Fibroblast of the aortic adventitia (primary cell): ENCODE results near the gene MAPK13. TPM values are rescaled to one million over a fixed set of nuclear protein-coding genes. Genes with fewer than 3 reads are reported as not detected.
"Not testable (repeated sequence)": the region's sequence is repeated elsewhere in the genome, so short reads cannot be mapped to it uniquely, and the experiment has no call there.

ENCODE experiments used
- DNase-seq: peaks from one replicate; pipeline ENCODE4 v3.0.0-alpha.2; 2010; ENCODE audit warnings: low read depth
- H3K4me3 ChIP-seq: 2 replicates; pipeline ENCODE4 v1.5.1; 2011; ENCODE audit warnings: low read depth, mild to moderate bottlenecking, control low read depth, low read length, moderate library complexity
- CTCF ChIP-seq: IDR thresholded peaks from 2 replicates; pipeline ENCODE4 v1.5.1; 2011; ENCODE audit warnings: mild to moderate bottlenecking, low read length, control low read depth, inconsistent platforms; ENCODE audit not compliant: insufficient read depth
- total RNA-seq: library from RNA; depleted of rRNA; stranded (reverse); fragments of >200 nt; gene quantifications from 2 replicates; pipeline ENCODE4 v1.2.3, GENCODE V29; 2012; ENCODE audit warnings: low replicate concordance

The MAPK13 gene
- total RNA-seq, 1 donor, result 15.6 TPM

- TF ChIP-seq CTCF, result no peak
These were observed 2.2 kb upstream of the MAPK13 start for GRCh38 chr6:36128073-36128472.

GRCh38 chr6:36128793-36129192, 1.5 kb upstream of the MAPK13 start:
- no peak for DNase-seq
- H3K4me3 ChIP-seq, result no peak overlapping the region
- no peak for TF ChIP-seq CTCF

More at GRCh38 chr6:36128073-36128472, 2.2 kb upstream of the MAPK13 start:
- no peak for DNase-seq
- H3K4me3 ChIP-seq, result no peak overlapping the region

- H3K4me3 ChIP-seq, DNase-seq: not testable (repeated sequence)
These were observed 979 bp upstream of the MAPK13 start for GRCh38 chr6:36129334-36129733.

- H3K4me3 ChIP-seq, result peak overlapping the region; percentile 37
- DNase-seq, result no peak
These were observed 576 bp downstream of the MAPK13 start for GRCh38 chr6:36130667-36131510.

GRCh38 chr6:36131511-36132245, 1.4 kb downstream of the MAPK13 start:
- H3K4me3 ChIP-seq, result peak overlapping the region; percentile 4
- no peak for TF ChIP-seq CTCF
- DNase-seq, result peak; percentile 78

More at GRCh38 chr6:36130667-36131510, 576 bp downstream of the MAPK13 start:
- TF ChIP-seq CTCF, result no peak

- DNase-seq, result no peak
These were observed 2.1 kb downstream of the MAPK13 start for GRCh38 chr6:36132246-36132895.

More at GRCh38 chr6:36132246-36132895, 2.1 kb downstream of the MAPK13 start:
- no peak overlapping the region for H3K4me3 ChIP-seq
- no peak for TF ChIP-seq CTCF
